RWPE2 (cell line): Measurements from ENCODE around the gene MALT1.

Experiments
- ATAC-seq: fragments of 200-7000 bp; cut with Tn5 transposase; 3 replicates; pipeline ENCODE4 v1.9.1; 2021; ENCODE audit warnings: low read depth
- DNase-seq: peaks from one replicate; pipeline ENCODE4 v3.0.0-alpha.2; 2020; ENCODE audit warnings: low spot score
- H3K27ac ChIP-seq: fragments of 450-650 bp; 2 replicates; pipeline ENCODE4 v1.5.1; 2017; ENCODE audit warnings: mild to moderate bottlenecking; ENCODE audit not compliant: poor library complexity, severe bottlenecking
- H3K27me3 ChIP-seq: fragments of 250-450 bp; sonication (Bioruptor Pico); 2 replicates; pipeline ENCODE4 v1.5.1; 2021; ENCODE audit warnings: mild to moderate bottlenecking, moderate library complexity; ENCODE audit not compliant: insufficient read depth, poor library complexity, severe bottlenecking
- H3K36me3 ChIP-seq: fragments of 250-450 bp; sonication (Bioruptor Pico); 2 replicates; pipeline ENCODE4 v1.5.1; 2020; ENCODE audit warnings: low read depth, mild to moderate bottlenecking, moderate library complexity
- H3K4me1 ChIP-seq: fragments of 250-450 bp; sonication (Bioruptor Pico); 2 replicates; pipeline ENCODE4 v1.5.1; 2021; ENCODE audit warnings: mild to moderate bottlenecking, moderate library complexity; ENCODE audit not compliant: insufficient read depth, poor library complexity, severe bottlenecking
- H3K4me3 ChIP-seq: fragments of 250-450 bp; sonication (Bioruptor Pico); 2 replicates; pipeline ENCODE4 v1.5.1; 2021; ENCODE audit warnings: mild to moderate bottlenecking, moderate library complexity; ENCODE audit not compliant: severe bottlenecking
- H3K9me3 ChIP-seq: fragments of 250-450 bp; sonication (Bioruptor Pico); 2 replicates; pipeline ENCODE4 v1.5.1; 2021; ENCODE audit warnings: mild to moderate bottlenecking, moderate library complexity; ENCODE audit not compliant: severe bottlenecking
- TF ChIP-seq, protein P1 (sequence below): fragments of 450-650 bp; IDR thresholded peaks from one replicate; pipeline ENCODE4 v1.5.1; 2017; ENCODE audit warnings: mild to moderate bottlenecking, moderate library complexity; ENCODE audit not compliant: poor library complexity, severe bottlenecking

Gene MALT1

DNA sequence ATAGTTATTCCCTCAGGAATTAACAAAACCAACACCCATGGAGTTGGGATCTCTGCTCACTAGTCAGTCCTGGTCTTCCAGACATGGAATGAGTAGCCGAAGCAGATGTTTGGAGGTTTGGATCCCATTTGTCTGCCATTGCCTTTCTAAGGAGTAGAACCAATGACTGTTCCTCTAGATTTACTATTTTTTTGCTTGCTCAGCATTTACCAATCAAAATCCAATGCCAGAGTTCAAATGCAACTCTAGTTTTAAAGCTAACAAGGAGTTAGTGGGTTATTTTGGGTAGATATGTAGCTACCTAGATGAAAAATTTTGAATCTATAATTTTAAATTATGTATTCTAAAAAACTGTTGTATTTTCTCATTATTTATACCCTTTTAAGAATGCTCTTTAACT, 62.6 kb downstream of the MALT1 start:
- ATAC-seq, result no peak

DNA sequence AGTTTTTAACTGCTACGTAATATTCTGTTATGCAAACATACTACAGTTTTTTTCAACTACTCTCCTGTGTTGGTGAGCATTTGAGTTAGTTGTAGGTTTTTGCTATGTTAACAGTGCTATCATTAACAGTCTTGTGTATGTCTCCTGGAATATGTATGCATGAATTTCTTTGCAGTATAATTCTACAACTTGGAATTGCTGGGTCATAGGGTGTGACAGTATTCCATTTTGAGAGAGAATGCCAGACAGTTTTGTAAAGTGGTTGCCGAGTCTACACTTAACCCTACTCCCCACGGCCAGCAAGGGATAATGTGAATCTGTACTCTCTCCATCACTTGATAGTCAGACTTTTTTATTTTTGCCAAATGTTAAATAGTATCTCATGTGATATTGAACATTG, 67.1 kb downstream of the MALT1 start:
- ATAC-seq (no peak), DNase-seq (no peak)
- Histone ChIP-seq H3K4me1 (no peaks in the 10 kb centered on the region), H3K27me3 (no peaks in the 10 kb centered on the region), H3K27ac (no peak overlapping the region), H3K9me3 (no peaks in the 10 kb centered on the region), H3K4me3 (no peak overlapping the region), H3K36me3 (peaks cover 74% of the 10 kb centered on the region)
- TF ChIP-seq, protein P1, sequence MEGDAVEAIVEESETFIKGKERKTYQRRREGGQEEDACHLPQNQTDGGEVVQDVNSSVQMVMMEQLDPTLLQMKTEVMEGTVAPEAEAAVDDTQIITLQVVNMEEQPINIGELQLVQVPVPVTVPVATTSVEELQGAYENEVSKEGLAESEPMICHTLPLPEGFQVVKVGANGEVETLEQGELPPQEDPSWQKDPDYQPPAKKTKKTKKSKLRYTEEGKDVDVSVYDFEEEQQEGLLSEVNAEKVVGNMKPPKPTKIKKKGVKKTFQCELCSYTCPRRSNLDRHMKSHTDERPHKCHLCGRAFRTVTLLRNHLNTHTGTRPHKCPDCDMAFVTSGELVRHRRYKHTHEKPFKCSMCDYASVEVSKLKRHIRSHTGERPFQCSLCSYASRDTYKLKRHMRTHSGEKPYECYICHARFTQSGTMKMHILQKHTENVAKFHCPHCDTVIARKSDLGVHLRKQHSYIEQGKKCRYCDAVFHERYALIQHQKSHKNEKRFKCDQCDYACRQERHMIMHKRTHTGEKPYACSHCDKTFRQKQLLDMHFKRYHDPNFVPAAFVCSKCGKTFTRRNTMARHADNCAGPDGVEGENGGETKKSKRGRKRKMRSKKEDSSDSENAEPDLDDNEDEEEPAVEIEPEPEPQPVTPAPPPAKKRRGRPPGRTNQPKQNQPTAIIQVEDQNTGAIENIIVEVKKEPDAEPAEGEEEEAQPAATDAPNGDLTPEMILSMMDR, result no peak

More for the DNA sequence above, 62.6 kb downstream of the MALT1 start:
- no peaks in the 10 kb centered on the region for H3K27me3 ChIP-seq
- peaks cover 45% of the 10 kb centered on the region for H3K36me3 ChIP-seq
- no peak for DNase-seq
- TF ChIP-seq, protein P1, result no peak
- no peak overlapping the region for H3K4me3 ChIP-seq
- H3K4me1 ChIP-seq, result no peaks in the 10 kb centered on the region
- no peak overlapping the region for H3K27ac ChIP-seq
- no peaks in the 10 kb centered on the region for H3K9me3 ChIP-seq

DNA sequence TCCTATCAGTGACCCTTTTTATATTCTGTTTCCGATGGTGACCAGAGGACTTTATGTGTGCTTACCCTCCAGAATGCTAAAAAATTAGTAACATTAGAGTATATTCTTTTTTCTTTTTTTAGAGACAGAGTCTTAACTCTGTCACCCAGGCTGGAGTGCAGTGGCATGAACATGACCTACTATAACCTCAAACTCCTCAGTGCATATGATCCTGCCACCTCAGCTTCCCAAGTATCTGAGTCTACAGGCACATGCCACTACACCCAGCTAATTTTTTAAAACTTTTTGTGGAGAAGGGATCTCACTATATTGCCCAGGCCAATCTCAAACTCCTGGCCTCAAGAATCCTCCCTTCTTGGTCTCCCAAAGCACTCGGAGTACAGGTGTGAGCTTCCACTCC, 74.6 kb downstream of the MALT1 start:
- Histone ChIP-seq H3K27ac (no peak overlapping the region), H3K9me3 (peaks cover 7% of the 10 kb centered on the region), H3K4me3 (no peak overlapping the region), H3K4me1 (no peaks in the 10 kb centered on the region), H3K27me3 (no peaks in the 10 kb centered on the region), H3K36me3 (peaks cover 83% of the 10 kb centered on the region)
- no peak for ATAC-seq
- TF ChIP-seq, protein P1, result no peak
- DNase-seq, result no peak

DNA sequence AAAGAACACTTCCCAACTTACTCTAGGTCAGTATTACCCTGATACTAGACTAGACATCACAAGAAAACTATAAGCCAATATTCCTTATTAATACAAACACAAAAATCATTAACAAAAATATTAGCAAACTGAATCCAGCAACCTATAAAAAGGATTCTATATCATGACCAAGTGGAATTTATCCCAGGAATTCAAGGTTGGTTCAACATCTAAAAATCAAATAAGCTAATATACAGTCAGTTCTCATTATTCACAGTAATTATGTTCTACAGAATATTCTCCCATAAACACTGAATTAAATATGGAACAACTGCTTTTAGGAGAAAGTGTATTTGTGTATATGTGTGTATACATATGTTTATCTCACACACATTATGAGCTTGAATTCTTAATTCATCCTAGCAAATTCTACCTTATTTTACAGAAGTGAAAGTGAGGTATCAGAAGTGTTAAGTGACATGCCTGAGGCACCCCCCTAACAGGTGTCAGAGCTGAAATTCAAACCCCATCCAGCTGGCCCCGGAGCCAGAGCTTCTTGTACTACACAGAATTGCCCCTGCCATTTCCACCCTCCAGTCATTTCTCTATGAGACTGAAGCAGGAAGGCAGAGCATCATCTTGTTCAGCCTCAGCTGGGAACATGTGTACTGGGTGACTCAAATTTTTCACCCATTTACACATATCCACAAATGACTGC, 77.8 kb downstream of the MALT1 start:
- peaks cover 57% of the 10 kb centered on the region for H3K36me3 ChIP-seq
- H3K27ac ChIP-seq, result no peak overlapping the region
- DNase-seq, result no peak
- H3K4me1 ChIP-seq, result peaks cover 8% of the 10 kb centered on the region
- no peak for ATAC-seq
- TF ChIP-seq, protein P1, result no peak
- H3K27me3 ChIP-seq, result no peaks in the 10 kb centered on the region
- H3K9me3 ChIP-seq, result peaks cover 7% of the 10 kb centered on the region
- no peak overlapping the region for H3K4me3 ChIP-seq

DNA sequence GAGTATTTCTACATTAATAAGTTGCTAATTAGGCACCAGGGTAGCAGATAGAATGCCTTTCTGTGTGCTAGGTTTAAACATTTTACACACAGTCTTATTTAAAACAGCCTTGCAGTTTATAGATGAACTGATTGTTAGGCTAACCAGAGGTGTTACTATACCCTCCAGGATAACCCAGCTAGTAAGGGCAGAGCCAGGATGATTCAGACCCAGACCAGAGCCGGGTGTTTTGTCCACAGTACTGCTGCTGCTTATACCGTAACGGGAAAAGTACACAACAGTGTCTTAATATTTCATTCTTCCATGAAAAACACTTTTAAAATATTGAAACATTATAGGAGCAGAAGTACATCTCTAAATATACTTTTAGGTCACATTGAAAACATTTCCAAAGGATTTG, 82.7 kb downstream of the MALT1 start:
- H3K27me3 ChIP-seq, result no peaks in the 10 kb centered on the region
- H3K4me3 ChIP-seq, result no peak overlapping the region
- H3K4me1 ChIP-seq, result peaks cover 24% of the 10 kb centered on the region
- peaks cover 4% of the 10 kb centered on the region for H3K9me3 ChIP-seq
- peaks cover 13% of the 10 kb centered on the region for H3K36me3 ChIP-seq
- ATAC-seq, result peak; percentile 83
- TF ChIP-seq, protein P1, result no peak
- peak overlapping the region; percentile 34 for H3K27ac ChIP-seq
- no peak for DNase-seq
